Fibroblast of lung (primary cell): ENCODE data around the gene MYH10.

Experiments
- CTCF ChIP-seq, 2 donors: IDR thresholded peaks in 1 of 2; conservative IDR thresholded peaks in 1 of 2; 1 replicate in 1 of 2; 2 replicates in 1 of 2; pipeline ENCODE4 v1.5.1; 2011 to 2012; ENCODE audit warnings: low read length in 2 of 2, control low read depth in 1 of 2, inconsistent platforms in 1 of 2, low read depth in 1 of 2, mild to moderate bottlenecking in 1 of 2
- EZH2 ChIP-seq: IDR thresholded peaks from 2 replicates; pipeline ENCODE4 v1.5.1; 2012; ENCODE audit warnings: low read length, control low read depth, mild to moderate bottlenecking; ENCODE audit errors: missing control alignments

- TF ChIP-seq EZH2 (no peak), CTCF (conservative IDR thresholded peaks at IDR 0.05 in 1 of 2, IDR thresholded peaks at IDR 0.05 in 1 of 2; ENCODE audit: low read depth in 1 of 2, low read length in 2 of 2) (no peak)
These were observed 43.1 kb upstream of the MYH10 start for GRCh38 chr17:8673612-8674011.
